ENCODE data around the gene RAB11FIP4.

Gene RAB11FIP4

DNA sequence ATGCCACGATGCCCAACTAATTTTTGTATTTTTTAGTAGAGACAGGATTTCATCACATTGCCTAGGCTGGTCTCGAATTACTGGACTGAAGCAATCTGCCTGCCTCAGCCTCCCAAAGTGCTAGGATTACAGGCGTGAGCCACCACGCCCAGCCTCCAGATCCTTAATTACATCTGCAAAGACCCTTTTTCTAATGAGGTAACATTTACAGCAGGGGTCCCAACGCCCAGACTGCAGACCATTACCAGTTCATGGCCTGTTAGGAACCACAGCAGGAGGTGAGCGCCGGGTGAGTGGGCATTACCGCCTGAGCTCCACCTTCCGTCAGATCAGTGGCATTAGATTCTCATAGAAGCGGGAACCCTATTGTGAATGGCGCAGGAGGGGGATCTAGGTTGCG lies 4.0 kb upstream of the RAB11FIP4 start:
- DNase-seq (ENCODE audit: low read depth) = no peak
- TF ChIP-seq, protein P1, sequence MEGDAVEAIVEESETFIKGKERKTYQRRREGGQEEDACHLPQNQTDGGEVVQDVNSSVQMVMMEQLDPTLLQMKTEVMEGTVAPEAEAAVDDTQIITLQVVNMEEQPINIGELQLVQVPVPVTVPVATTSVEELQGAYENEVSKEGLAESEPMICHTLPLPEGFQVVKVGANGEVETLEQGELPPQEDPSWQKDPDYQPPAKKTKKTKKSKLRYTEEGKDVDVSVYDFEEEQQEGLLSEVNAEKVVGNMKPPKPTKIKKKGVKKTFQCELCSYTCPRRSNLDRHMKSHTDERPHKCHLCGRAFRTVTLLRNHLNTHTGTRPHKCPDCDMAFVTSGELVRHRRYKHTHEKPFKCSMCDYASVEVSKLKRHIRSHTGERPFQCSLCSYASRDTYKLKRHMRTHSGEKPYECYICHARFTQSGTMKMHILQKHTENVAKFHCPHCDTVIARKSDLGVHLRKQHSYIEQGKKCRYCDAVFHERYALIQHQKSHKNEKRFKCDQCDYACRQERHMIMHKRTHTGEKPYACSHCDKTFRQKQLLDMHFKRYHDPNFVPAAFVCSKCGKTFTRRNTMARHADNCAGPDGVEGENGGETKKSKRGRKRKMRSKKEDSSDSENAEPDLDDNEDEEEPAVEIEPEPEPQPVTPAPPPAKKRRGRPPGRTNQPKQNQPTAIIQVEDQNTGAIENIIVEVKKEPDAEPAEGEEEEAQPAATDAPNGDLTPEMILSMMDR (IDR thresholded peaks at IDR 0.05; ENCODE audit: control insufficient read depth, insufficient read depth, low read depth, low read length, missing control alignments) = no peak
- no peak overlapping the region for H3K4me3 ChIP-seq (ENCODE audit: control insufficient read depth, low read depth, low read length)

DNA sequence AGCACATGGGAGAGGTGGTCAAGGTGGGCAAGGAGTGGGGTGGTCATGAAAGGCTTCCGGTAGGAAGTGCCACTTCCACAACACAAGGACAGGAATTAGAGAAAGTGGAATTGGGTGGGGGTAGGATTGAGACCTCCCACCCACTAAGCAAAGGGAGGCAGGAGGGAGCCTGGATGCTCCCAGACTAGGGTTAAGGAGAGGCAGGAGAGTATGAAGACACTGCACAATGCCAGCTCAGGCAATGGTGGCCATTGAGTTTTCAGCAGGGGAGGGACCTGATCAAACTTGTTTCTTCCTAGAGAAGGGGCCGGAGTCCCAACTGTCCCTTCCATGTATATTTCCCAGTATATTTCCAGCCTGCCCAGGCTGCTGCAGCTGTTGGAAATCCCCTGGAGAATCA lies 3.1 kb upstream of the RAB11FIP4 start:
- TF ChIP-seq, protein P1 (IDR thresholded peaks at IDR 0.05; ENCODE audit: control insufficient read depth, insufficient read depth, low read depth, low read length, missing control alignments) = no peak
- DNase-seq (ENCODE audit: low read depth) = no peak
- no peak overlapping the region for H3K4me3 ChIP-seq (ENCODE audit: control insufficient read depth, low read depth, low read length)

DNA sequence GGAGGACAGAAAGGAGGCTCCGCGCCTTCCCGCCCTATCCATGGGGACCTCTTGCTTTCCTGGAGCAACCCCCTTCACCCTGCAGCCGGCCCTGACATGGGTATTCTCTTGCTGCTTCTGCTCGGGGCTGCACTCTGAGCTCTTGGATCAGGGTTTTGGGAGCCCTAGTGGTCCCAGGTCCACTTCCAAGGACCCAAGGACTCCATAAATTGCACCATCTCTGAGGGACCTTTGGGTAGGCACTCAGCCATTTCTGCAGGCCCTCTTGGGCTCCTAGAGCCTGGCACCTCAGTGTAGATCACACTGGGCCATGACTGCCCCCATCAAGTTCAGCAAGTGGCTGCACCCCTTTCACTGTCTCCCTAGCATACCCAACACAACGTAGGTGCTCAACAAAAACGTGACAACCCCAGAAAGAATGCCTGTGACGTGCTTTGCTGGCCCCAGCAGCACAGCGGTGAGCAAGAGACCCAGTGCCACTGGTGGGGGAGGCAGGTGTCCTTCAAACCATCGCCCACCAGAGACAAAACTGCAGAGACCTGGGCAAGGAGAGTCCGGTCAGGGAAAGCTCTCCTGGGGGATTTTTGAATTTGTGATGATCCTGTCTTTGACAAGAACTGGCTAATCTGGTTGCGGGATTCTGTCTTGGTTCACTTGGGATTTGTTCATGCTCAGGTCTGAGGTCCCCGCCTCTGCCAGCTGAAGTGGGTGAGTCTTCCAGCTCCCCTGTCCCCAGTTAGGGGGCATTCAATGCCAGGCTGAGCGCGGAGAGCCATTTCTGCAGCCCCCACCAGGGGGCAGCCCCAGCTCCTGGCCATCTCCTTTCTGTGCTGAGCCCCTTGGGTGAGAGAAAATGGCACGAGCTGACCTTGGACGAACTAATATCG lies 2.5 kb upstream of the RAB11FIP4 start:
- H3K4me3 ChIP-seq (ENCODE audit: control insufficient read depth, low read depth, low read length) = no peak overlapping the region
- no peak for DNase-seq (ENCODE audit: low read depth)
- TF ChIP-seq, protein P1 (IDR thresholded peaks at IDR 0.05; ENCODE audit: control insufficient read depth, insufficient read depth, low read depth, low read length, missing control alignments) = peak; percentile 73

DNA sequence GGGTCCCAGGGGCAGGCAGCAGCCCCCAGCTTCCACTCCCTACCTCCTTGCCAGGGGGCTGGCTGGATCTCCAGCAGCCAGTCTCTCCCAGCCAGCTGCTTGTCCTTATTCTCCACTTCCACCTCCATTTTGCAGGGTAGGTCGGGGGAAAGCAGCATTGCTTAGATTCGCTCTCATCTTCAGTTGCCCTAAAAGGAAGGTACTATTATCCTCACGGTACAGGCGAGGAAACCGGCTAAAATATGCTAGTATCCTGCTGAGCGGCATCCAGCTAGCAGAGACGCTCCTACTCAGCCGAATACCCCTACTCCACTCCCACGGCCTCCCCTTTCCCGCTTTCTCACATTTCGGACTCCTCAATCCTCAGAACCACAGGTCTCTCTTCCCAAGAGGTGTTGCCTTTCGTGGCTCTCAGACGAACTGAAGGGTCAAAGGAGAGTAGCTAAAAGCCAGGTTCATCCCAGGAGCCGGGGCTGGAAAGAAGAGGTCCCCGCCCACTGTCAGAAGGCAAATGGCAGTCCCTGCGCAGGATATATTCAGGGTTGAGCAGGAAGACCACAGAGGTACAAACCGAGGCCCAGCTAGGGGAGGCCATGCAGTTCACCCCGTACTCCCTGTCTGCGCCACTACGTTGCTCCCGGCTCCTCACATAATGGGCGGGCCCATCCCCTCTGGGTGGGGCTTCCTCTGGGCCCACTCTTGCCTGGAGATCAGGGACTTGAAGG lies 1.7 kb upstream of the RAB11FIP4 start:
- DNase-seq (ENCODE audit: low read depth) = no peak
- H3K4me3 ChIP-seq (ENCODE audit: control insufficient read depth, low read depth, low read length) = no peak overlapping the region
- TF ChIP-seq, protein P1 (IDR thresholded peaks at IDR 0.05; ENCODE audit: control insufficient read depth, insufficient read depth, low read depth, low read length, missing control alignments) = no peak

DNA sequence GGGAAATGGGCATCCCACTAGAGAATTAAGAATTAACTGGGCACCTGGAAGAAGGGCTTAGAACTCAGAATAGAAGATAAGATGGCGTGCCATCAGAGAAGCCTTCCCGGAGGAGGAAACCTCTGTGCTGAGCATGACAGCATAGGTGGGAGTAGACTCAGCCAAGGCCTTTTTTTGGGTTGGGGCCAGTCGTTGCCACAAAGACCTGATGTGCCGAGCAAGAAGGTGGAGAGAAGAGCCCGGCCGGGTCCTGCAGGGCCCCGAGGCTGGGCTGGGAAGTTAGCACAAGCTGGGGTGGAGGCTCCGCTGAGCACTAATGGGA lies 1.1 kb upstream of the RAB11FIP4 start:
- no peak overlapping the region for H3K4me3 ChIP-seq (ENCODE audit: control insufficient read depth, low read depth, low read length)
- TF ChIP-seq, protein P1 (IDR thresholded peaks at IDR 0.05; ENCODE audit: control insufficient read depth, insufficient read depth, low read depth, low read length, missing control alignments) = no peak
- no peak for DNase-seq (ENCODE audit: low read depth)

DNA sequence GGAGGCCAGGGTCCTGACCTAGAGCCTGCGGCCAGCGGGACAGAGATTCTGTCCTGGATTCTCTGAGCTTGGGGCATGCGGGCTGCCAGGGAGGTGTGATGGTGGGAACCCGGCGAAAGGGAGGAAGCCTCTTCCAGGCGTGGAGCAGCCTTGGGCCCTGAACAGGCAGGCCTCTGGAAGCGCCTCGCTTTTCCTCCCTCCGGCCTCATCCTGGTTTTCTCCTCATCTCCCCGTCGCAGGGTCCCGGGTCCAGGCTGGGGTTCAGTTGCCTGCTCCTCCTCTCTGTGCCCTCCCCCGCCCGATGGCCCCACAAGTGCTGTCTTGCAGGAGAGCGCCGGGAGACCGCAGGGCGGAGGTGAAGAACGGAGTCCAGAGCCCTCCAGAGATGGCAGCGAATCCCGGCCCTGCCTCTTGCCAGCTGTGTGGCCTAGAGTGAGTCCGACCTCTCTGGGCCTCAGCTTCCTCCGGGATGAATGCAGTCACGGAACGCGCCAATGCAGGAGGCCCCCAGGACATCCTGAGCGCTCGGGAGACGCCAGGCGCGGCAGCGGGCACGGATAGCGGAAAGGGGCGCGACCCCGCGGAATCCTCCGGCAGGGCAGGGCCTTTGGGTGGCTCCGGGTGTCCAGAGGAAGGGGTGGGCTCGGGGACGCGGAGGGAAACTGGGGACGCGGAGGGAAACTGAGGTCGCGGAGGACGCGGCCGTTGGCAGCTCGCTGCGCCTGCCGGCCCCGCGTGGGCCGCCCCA lies 553 bp upstream of the RAB11FIP4 start:
- no peak for DNase-seq (ENCODE audit: low read depth)
- TF ChIP-seq, protein P1 (IDR thresholded peaks at IDR 0.05; ENCODE audit: control insufficient read depth, insufficient read depth, low read depth, low read length, missing control alignments) = no peak
- peak overlapping the region; percentile 36 for H3K4me3 ChIP-seq (ENCODE audit: control insufficient read depth, low read depth, low read length)

All from AG09309 (cell line).